Colonic mucosa (tissue), 4 donors: ENCODE measurements around the gene SYNGAP1. TPM values are rescaled to one million over a fixed set of nuclear protein-coding genes. Genes with fewer than 3 reads are reported as not detected.

ENCODE experiments used
- DNase-seq: peaks from one replicate; pipeline ENCODE4 v3.0.0-alpha.2; 2020
- H3K27ac ChIP-seq: fragments of 200-600 bp; one replicate; pipeline ENCODE4 v1.8.0; 2021
- H3K27me3 ChIP-seq: fragments of 200-600 bp; one replicate; pipeline ENCODE4 v1.8.0; 2021
- H3K36me3 ChIP-seq: fragments of 200-600 bp; one replicate; pipeline ENCODE4 v1.8.0; 2021
- H3K4me1 ChIP-seq: fragments of 200-600 bp; one replicate; pipeline ENCODE4 v1.8.0; 2021; ENCODE audit warnings: mild to moderate bottlenecking
- H3K4me3 ChIP-seq: fragments of 200-600 bp; one replicate; pipeline ENCODE4 v1.8.0; 2021
- H3K9ac ChIP-seq, 2 donors: one replicate each; pipeline ENCODE4 v1.7.0; 2013; ENCODE audit warnings: control low read depth in 2 of 2, low read depth in 2 of 2, low read length in 2 of 2
- H3K9me3 ChIP-seq: fragments of 200-600 bp; one replicate; pipeline ENCODE4 v1.8.0; 2021
- intact Hi-C: fragments of 100-400 bp; cut with DNase I; formaldehyde crosslinking; loops from one replicate; pipeline ENCODE4 v1.14.1; 2022
- total RNA-seq, 2 donors: library from RNA; stranded (reverse); fragmentation: NEBNext Ultra II Directional in 1 of 2; extraction: Animal tissue kit (Norgen Biotek cat#: 25700) in 1 of 2; gene quantifications; one replicate each; pipeline ENCODE4 v1.2.1, GENCODE V29; 2021
- TF ChIP-seq, protein P1 (sequence below): fragments of 200-600 bp; IDR thresholded peaks from one replicate; pipeline ENCODE4 v1.8.0; 2022; ENCODE audit warnings: antibody characterized with exemption, mild to moderate bottlenecking
- donor health status: healthy.
- donor health status: DM: no; HTN: no; CAD: no.
- donor health status: DM: no; HTN: no; CAD: no.

The SYNGAP1 gene
- total RNA-seq, 2 donors from 2014 or later, result 5.3 to 10.4 TPM

DNA sequence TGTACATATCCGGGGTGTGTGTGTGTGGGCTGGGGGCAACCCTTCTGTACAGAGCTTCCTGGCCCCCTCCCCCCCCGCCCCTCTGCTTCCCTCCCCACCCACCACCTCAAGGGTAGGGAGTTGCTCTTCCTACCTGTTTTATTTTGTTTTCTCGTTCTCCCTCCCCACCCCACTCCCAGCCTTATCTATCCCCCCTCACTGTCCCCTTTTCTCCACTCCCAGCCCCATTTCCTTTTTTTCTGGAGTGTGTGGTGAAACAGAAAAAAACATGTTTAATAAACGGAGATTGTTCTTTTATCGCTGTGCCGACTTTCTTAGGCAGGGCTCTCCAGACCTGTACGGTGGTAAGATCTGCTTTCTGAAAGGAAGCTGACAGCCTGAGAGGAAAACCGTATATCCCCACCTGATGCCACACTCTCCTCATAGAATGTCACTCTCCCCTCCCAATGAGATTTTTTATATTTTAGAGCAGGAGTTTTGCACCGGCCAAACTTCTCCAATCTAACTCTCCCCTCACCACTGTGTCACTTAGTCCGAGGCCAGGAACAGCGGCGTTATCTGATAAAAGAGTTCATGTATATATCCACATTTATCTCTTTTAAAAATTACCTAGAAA lies 33.6 kb downstream of the SYNGAP1 start:
- DNase-seq, result no peak
- peak overlapping the region; percentile 79 to 88 for H3K9ac ChIP-seq
- H3K4me3 ChIP-seq, result peak overlapping the region; percentile 93
- H3K27me3 ChIP-seq, result no peaks in the 10 kb centered on the region
- H3K9me3 ChIP-seq, result no peaks in the 10 kb centered on the region
- H3K27ac ChIP-seq, result peak overlapping the region; percentile 80
- intact Hi-C loops, result no loop called here
- H3K36me3 ChIP-seq, result no peaks in the 10 kb centered on the region
- TF ChIP-seq, protein P1, sequence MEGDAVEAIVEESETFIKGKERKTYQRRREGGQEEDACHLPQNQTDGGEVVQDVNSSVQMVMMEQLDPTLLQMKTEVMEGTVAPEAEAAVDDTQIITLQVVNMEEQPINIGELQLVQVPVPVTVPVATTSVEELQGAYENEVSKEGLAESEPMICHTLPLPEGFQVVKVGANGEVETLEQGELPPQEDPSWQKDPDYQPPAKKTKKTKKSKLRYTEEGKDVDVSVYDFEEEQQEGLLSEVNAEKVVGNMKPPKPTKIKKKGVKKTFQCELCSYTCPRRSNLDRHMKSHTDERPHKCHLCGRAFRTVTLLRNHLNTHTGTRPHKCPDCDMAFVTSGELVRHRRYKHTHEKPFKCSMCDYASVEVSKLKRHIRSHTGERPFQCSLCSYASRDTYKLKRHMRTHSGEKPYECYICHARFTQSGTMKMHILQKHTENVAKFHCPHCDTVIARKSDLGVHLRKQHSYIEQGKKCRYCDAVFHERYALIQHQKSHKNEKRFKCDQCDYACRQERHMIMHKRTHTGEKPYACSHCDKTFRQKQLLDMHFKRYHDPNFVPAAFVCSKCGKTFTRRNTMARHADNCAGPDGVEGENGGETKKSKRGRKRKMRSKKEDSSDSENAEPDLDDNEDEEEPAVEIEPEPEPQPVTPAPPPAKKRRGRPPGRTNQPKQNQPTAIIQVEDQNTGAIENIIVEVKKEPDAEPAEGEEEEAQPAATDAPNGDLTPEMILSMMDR, result no peak
- no peaks in the 10 kb centered on the region for H3K4me1 ChIP-seq

DNA sequence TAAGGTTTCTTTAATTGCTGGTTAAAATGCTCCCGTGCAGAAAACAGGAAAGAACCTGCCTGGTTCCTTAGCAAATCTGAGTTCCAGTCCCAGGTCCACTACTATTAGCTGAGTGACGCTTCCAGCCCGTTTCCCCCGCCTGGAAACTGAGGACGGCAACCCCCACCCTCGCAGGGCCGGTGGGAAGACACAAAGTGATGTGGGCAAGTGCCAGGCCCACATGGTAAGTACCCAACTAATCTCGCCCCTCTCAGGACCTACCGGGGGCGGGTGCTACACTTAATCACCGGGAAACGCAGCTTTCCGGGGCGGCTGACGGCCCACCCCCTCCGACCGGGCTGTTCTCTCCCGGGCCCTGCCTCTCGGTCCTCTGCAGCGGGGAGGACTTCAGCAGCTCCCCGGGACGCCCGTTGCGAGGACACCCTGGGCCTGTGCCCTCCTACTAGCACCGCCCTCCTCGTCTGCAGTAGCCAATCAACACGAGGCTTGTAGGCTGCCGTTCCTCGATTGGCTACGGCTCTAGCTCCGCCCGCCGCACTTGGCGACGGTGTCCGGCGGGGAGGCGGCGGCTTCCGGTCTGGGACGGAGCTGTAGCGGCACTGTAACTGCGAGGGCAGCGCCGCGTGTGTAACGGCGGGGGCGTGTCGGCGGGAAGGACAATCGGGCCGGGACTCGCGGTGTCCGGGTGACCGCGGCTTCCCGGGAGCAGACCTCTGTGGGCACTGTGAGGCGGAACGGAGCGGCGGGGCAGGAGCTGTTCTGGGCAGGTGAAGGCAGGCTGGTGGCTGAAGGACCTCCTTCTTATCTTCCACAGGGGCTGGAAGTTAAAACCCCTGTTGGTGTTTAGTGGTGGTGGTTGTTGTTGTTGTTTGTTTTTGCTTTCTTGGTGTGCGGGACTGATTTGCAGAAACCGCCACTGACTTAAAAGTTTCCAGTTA lies 34.4 kb downstream of the SYNGAP1 start, which contains the start of gene ZBTB9:
Gene ZBTB9 (plus strand): TSS at position 568 of the 938 bp plus-strand sequence. CDS start 525 bp downstream, outside the sequence.
- H3K4me1 ChIP-seq, result no peaks in the 10 kb centered on the region
- TF ChIP-seq, protein P1, result no peak

DNA sequence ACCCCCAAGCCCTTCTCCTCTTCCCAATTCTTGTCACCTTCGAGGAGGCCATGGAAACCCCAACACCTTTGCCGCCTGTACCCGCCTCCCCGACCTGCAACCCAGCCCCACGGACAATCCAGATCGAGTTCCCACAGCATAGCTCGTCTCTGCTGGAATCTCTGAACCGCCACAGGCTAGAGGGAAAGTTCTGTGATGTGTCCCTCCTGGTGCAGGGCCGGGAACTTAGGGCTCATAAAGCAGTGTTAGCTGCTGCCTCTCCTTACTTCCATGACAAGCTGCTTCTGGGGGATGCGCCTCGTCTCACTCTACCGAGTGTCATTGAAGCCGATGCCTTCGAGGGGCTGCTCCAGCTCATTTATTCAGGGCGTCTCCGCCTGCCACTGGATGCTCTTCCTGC lies 35.2 kb downstream of the SYNGAP1 start:
- intact Hi-C loops, result no loop called here
- Histone ChIP-seq H3K27me3 (no peaks in the 10 kb centered on the region), H3K27ac (no peak overlapping the region), H3K4me3 (peak overlapping the region; percentile 93), H3K9me3 (no peaks in the 10 kb centered on the region), H3K9ac (peak overlapping the region; percentile 40 to 79), H3K36me3 (no peaks in the 10 kb centered on the region), H3K4me1 (no peaks in the 10 kb centered on the region)
- no peak for DNase-seq
- TF ChIP-seq, protein P1, result no peak

More for the DNA sequence above, 34.4 kb downstream of the SYNGAP1 start, which contains the start of gene ZBTB9:
- H3K27ac ChIP-seq, result peak within 1 kb of the TSS; percentile 80
- DNase-seq, result peak; percentile 97
- H3K4me3 ChIP-seq, result peak within 1 kb of the TSS; percentile 93
- intact Hi-C loops, result no loop called here
- peak within 1 kb of the TSS; percentile 79 to 88 for H3K9ac ChIP-seq
- no peaks in the 10 kb centered on the region for H3K9me3 ChIP-seq
- no peaks in the 10 kb centered on the region for H3K36me3 ChIP-seq
- no peaks in the 10 kb centered on the region for H3K27me3 ChIP-seq

DNA sequence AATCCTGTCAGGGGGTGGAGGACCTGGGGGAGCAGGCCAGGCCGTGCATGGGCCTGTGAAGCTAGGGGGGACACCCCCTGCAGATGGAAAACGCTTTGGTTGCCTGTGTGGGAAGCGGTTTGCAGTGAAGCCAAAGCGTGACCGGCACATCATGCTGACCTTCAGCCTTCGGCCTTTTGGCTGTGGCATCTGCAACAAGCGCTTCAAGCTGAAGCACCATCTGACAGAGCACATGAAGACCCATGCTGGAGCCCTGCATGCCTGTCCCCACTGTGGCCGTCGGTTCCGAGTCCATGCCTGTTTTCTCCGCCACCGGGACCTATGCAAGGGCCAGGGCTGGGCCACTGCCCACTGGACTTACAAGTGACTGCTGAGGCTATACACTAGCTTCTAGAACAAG lies 36.3 kb downstream of the SYNGAP1 start:
- H3K4me3 ChIP-seq, result no peak overlapping the region
- intact Hi-C loops, result no loop called here

DNA sequence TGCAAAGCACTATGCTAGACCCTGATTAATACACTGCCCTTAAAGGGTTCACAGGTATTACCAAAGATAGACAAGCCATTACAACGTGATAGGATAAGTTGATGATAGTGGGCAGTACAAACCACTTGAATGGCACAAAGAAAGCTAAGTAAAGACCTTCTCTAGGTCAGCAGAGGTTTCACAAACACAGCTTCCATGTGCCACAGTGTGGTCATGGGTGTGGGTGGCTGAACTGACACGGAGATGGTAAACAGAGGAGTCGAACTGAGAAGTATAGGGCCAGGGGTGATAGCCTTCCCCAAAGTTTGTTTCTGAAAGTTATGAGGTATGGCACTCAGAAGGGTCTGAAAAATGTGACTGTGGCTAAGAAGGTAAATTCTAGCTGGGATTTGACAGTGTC lies 38.8 kb downstream of the SYNGAP1 start:
- Histone ChIP-seq H3K9ac (no peak overlapping the region), H3K4me1 (no peaks in the 10 kb centered on the region), H3K9me3 (no peaks in the 10 kb centered on the region), H3K27ac (no peak overlapping the region), H3K36me3 (no peaks in the 10 kb centered on the region), H3K4me3 (no peak overlapping the region), H3K27me3 (no peaks in the 10 kb centered on the region)
- TF ChIP-seq, protein P1, result no peak
- intact Hi-C loops, result no loop called here
- DNase-seq, result no peak

More for the DNA sequence above, 36.3 kb downstream of the SYNGAP1 start:
- Histone ChIP-seq H3K9ac (no peak overlapping the region), H3K27ac (no peak overlapping the region), H3K27me3 (no peaks in the 10 kb centered on the region), H3K4me1 (no peaks in the 10 kb centered on the region), H3K9me3 (no peaks in the 10 kb centered on the region), H3K36me3 (no peaks in the 10 kb centered on the region)
- TF ChIP-seq, protein P1, result no peak
- DNase-seq, result no peak
